ENCODE results near the gene ING3.

The ING3 gene

GRCh38 chr7:120920591-120921274, 29.8 kb upstream of the ING3 start:
- TF ChIP-seq CTCF (IDR thresholded peaks at IDR 0.05; ENCODE audit: control insufficient read depth, extremely low read depth, insufficient read depth), result no peak
- DNase-seq (ENCODE audit: low read depth), result no peak
- H3K4me3 ChIP-seq (ENCODE audit: low read depth, low read length), result no peak overlapping the region

GRCh38 chr7:120924837-120925236, 25.7 kb upstream of the ING3 start:
- TF ChIP-seq CTCF (IDR thresholded peaks at IDR 0.05; ENCODE audit: control insufficient read depth, extremely low read depth, insufficient read depth), result no peak
- DNase-seq (ENCODE audit: low read depth), result no peak

GRCh38 chr7:120925392-120925791, 25.2 kb upstream of the ING3 start:
- H3K4me3 ChIP-seq (ENCODE audit: low read depth, low read length), result no peak overlapping the region
- DNase-seq (ENCODE audit: low read depth), result no peak
- TF ChIP-seq CTCF (IDR thresholded peaks at IDR 0.05; ENCODE audit: control insufficient read depth, extremely low read depth, insufficient read depth), result no peak

More at GRCh38 chr7:120924837-120925236, 25.7 kb upstream of the ING3 start:
- no peak overlapping the region for H3K4me3 ChIP-seq (ENCODE audit: low read depth, low read length)

GRCh38 chr7:120926943-120927346, 23.6 kb upstream of the ING3 start:
- DNase-seq (ENCODE audit: low read depth), result no peak
- TF ChIP-seq CTCF (IDR thresholded peaks at IDR 0.05; ENCODE audit: control insufficient read depth, extremely low read depth, insufficient read depth), result no peak
- H3K4me3 ChIP-seq (ENCODE audit: low read depth, low read length), result no peak overlapping the region

GRCh38 chr7:120927454-120928103, 23.0 kb upstream of the ING3 start:
- H3K4me3 ChIP-seq (ENCODE audit: low read depth, low read length), result no peak overlapping the region
- no peak for TF ChIP-seq CTCF (IDR thresholded peaks at IDR 0.05; ENCODE audit: control insufficient read depth, extremely low read depth, insufficient read depth)

GRCh38 chr7:120931243-120931642, 19.3 kb upstream of the ING3 start:
- no peak for TF ChIP-seq CTCF (IDR thresholded peaks at IDR 0.05; ENCODE audit: control insufficient read depth, extremely low read depth, insufficient read depth)
- no peak for DNase-seq (ENCODE audit: low read depth)
- no peak overlapping the region for H3K4me3 ChIP-seq (ENCODE audit: low read depth, low read length)

More at GRCh38 chr7:120927454-120928103, 23.0 kb upstream of the ING3 start:
- no peak for DNase-seq (ENCODE audit: low read depth)
